ENCODE results near the gene LYPD6B. TPM values are rescaled to one million over a fixed set of nuclear protein-coding genes. Genes with fewer than 3 reads are reported as not detected.
A peak's percentile ranks its signal among the peaks of the same experiment; 100 is the strongest.

The LYPD6B gene
- total RNA-seq, 1 experiment from 2014 or later, result 0.75 TPM

DNA sequence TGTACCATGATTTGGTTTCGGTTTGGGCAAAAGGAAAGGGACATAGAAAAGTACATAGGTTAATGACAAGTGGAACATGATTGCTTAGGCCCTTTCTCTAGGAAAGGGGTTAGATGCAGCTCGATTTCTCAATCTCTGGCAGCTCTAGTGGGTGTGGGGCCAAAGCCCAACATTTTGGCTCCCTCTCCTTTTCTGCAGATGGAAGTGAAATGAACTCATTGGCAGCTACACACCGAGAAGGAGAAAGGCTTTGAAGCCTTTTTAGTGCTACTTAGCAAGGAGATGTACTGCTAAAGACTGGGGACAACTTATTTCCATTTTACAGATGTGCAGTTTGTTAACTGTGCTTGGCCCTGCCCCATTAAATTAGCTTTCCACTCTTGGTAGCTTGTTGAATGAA lies 93.8 kb downstream of the LYPD6B start:
- Histone ChIP-seq H4K20me1 (ENCODE audit: insufficient read depth, low read depth, low read length) (no peaks in the 10 kb centered on the region), H3K27me3 (ENCODE audit: low read length) (no peaks in the 10 kb centered on the region), H3K36me3 (ENCODE audit: insufficient read depth, low read length) (no peaks in the 10 kb centered on the region), H3K4me2 (ENCODE audit: low read depth, low read length, poor library complexity, severe bottlenecking) (no peak overlapping the region), H3K79me2 (ENCODE audit: low read length) (no peaks in the 10 kb centered on the region), H2AFZ (ENCODE audit: low read length) (no peak overlapping the region), H3K27ac (ENCODE audit: low read length) (no peak overlapping the region), H3K4me1 (ENCODE audit: low read length) (no peaks in the 10 kb centered on the region), H3K9me3 (ENCODE audit: low read length) (no peaks in the 10 kb centered on the region), H3K4me3 (ENCODE audit: low read length) (no peak overlapping the region), H3K9me2 (replicated peaks; ENCODE audit: insufficient read depth, low read length) (no peaks in the 10 kb centered on the region), H3K9ac (ENCODE audit: low read length) (no peak overlapping the region)
- no peak for DNase-seq

DNA sequence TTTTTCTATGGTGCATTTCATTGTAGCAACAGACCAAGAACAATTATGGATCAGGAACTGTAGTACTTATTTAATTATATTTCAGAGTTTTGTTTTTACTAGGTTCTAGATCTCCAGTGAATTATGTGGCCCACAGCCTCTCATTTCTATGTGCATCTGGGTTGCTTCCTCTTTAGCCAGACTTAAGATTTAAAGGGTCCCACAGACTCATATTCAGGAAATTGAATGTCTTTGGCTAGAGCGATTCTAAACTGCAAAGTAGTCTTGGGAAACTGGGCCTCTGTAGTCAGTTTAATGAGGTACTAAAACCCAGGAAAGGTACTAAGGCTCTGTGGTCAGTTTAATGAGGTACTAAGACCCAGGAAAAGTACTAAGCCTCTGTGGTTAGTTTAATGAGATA lies 94.4 kb downstream of the LYPD6B start:
- Histone ChIP-seq H3K79me2 (ENCODE audit: low read length) (no peaks in the 10 kb centered on the region), H3K36me3 (ENCODE audit: insufficient read depth, low read length) (no peaks in the 10 kb centered on the region), H2AFZ (ENCODE audit: low read length) (no peak overlapping the region), H3K9me3 (ENCODE audit: low read length) (no peaks in the 10 kb centered on the region), H3K9me2 (replicated peaks; ENCODE audit: insufficient read depth, low read length) (no peaks in the 10 kb centered on the region), H3K4me3 (ENCODE audit: low read length) (no peak overlapping the region), H3K9ac (ENCODE audit: low read length) (no peak overlapping the region), H4K20me1 (ENCODE audit: insufficient read depth, low read depth, low read length) (no peaks in the 10 kb centered on the region), H3K27ac (ENCODE audit: low read length) (no peak overlapping the region), H3K4me2 (ENCODE audit: low read depth, low read length, poor library complexity, severe bottlenecking) (no peak overlapping the region), H3K4me1 (ENCODE audit: low read length) (no peaks in the 10 kb centered on the region), H3K27me3 (ENCODE audit: low read length) (no peaks in the 10 kb centered on the region)
- no peak for DNase-seq

DNA sequence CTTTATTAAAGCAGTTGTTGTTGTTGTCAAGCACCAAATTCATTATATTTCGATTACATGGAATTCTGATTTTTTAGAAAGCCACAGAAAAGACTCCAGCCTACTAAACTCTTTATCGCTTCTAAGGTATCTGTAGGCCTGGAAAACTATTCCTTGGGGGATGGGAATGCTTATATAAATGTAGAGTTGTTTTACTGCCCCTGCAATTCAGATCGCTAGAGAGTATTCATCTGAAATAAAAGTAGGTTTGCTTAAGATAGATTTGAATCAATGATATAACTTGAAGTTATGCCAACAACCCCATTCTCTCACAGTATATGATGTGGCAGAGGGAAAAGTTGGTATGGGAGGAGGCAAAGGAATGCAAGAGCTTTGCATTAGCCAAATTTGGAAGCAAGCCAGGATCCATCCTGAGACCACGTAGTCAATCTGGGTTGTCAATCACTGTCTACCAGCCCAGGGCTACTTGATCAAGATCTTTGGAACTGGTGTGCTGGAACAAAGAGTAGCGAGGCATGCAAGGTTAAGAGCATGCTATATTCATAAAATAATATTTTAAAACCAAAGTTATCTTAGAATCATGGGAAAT lies 95.9 kb downstream of the LYPD6B start:
- H4K20me1 ChIP-seq (ENCODE audit: insufficient read depth, low read depth, low read length), result no peaks in the 10 kb centered on the region

DNA sequence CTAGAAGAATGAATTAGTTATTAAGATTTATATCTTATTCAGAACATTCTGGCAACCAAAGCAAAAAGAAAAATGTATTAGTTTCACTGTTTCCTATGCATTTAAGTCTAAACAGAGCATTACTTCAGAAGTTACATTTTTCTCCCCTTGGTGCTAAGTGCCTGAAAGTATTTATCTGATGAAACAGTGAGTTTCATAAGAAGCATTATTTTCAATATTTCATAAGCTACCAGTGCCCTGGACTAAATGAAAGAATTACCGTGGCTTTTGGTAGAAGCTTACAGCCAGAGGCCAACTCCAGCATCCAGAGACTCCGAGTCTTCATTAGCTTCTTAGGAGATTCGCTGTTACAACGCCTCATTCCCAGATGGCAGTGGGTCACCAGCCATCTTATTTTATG lies 97.6 kb downstream of the LYPD6B start:
- DNase-seq, result no peak
- H3K4me3 ChIP-seq (ENCODE audit: low read length), result no peak overlapping the region
- H3K4me1 ChIP-seq (ENCODE audit: low read length), result no peaks in the 10 kb centered on the region
- H3K27me3 ChIP-seq (ENCODE audit: low read length), result no peaks in the 10 kb centered on the region
- no peak overlapping the region for H3K4me2 ChIP-seq (ENCODE audit: low read depth, low read length, poor library complexity, severe bottlenecking)
- H4K20me1 ChIP-seq (ENCODE audit: insufficient read depth, low read depth, low read length), result no peaks in the 10 kb centered on the region
- H3K9me3 ChIP-seq (ENCODE audit: low read length), result no peaks in the 10 kb centered on the region
- H2AFZ ChIP-seq (ENCODE audit: low read length), result no peak overlapping the region
- no peaks in the 10 kb centered on the region for H3K79me2 ChIP-seq (ENCODE audit: low read length)
- no peaks in the 10 kb centered on the region for H3K36me3 ChIP-seq (ENCODE audit: insufficient read depth, low read length)
- no peak overlapping the region for H3K27ac ChIP-seq (ENCODE audit: low read length)
- no peaks in the 10 kb centered on the region for H3K9me2 ChIP-seq (replicated peaks; ENCODE audit: insufficient read depth, low read length)
- H3K9ac ChIP-seq (ENCODE audit: low read length), result no peak overlapping the region

More for the DNA sequence above, 95.9 kb downstream of the LYPD6B start:
- H3K4me2 ChIP-seq (ENCODE audit: low read depth, low read length, poor library complexity, severe bottlenecking), result no peak overlapping the region
- no peaks in the 10 kb centered on the region for H3K9me3 ChIP-seq (ENCODE audit: low read length)
- H3K4me1 ChIP-seq (ENCODE audit: low read length), result no peaks in the 10 kb centered on the region
- no peaks in the 10 kb centered on the region for H3K9me2 ChIP-seq (replicated peaks; ENCODE audit: insufficient read depth, low read length)
- H2AFZ ChIP-seq (ENCODE audit: low read length), result no peak overlapping the region
- no peak overlapping the region for H3K4me3 ChIP-seq (ENCODE audit: low read length)
- no peak overlapping the region for H3K27ac ChIP-seq (ENCODE audit: low read length)
- H3K79me2 ChIP-seq (ENCODE audit: low read length), result no peaks in the 10 kb centered on the region
- H3K36me3 ChIP-seq (ENCODE audit: insufficient read depth, low read length), result no peaks in the 10 kb centered on the region
- H3K27me3 ChIP-seq (ENCODE audit: low read length), result no peaks in the 10 kb centered on the region
- no peak overlapping the region for H3K9ac ChIP-seq (ENCODE audit: low read length)
- DNase-seq, result no peak

DNA sequence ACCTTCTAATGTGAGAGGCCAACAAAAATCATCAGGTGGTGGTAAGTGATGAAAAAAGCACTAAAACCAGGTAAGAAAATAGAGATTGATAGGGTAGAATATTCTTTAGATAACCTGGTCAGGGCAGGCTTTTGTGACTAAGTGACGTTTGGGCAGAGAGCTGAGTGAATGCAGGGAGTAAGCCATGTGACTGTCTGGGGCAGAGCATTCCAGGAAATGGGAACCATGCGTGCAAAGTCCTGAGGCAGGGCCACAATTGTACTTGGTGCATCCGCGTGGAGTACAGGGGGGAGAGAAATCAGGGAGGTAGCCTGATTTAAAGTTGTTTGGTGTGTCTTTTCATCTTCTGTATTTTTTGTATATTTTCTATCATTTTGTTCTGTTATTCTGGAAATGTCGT lies 102.5 kb downstream of the LYPD6B start:
- H3K27ac ChIP-seq (ENCODE audit: low read length), result no peak overlapping the region
- no peak overlapping the region for H3K4me3 ChIP-seq (ENCODE audit: low read length)
- H3K9me2 ChIP-seq (replicated peaks; ENCODE audit: insufficient read depth, low read length), result no peaks in the 10 kb centered on the region
- H3K36me3 ChIP-seq (ENCODE audit: insufficient read depth, low read length), result no peaks in the 10 kb centered on the region
- no peak for DNase-seq
- no peaks in the 10 kb centered on the region for H3K79me2 ChIP-seq (ENCODE audit: low read length)
- no peaks in the 10 kb centered on the region for H4K20me1 ChIP-seq (ENCODE audit: insufficient read depth, low read depth, low read length)
- H3K4me2 ChIP-seq (ENCODE audit: low read depth, low read length, poor library complexity, severe bottlenecking), result no peak overlapping the region
- no peak overlapping the region for H2AFZ ChIP-seq (ENCODE audit: low read length)
- peaks cover 11% of the 10 kb centered on the region for H3K4me1 ChIP-seq (ENCODE audit: low read length)
- H3K9ac ChIP-seq (ENCODE audit: low read length), result no peak overlapping the region
- no peaks in the 10 kb centered on the region for H3K9me3 ChIP-seq (ENCODE audit: low read length)
- H3K27me3 ChIP-seq (ENCODE audit: low read length), result no peaks in the 10 kb centered on the region

DNA sequence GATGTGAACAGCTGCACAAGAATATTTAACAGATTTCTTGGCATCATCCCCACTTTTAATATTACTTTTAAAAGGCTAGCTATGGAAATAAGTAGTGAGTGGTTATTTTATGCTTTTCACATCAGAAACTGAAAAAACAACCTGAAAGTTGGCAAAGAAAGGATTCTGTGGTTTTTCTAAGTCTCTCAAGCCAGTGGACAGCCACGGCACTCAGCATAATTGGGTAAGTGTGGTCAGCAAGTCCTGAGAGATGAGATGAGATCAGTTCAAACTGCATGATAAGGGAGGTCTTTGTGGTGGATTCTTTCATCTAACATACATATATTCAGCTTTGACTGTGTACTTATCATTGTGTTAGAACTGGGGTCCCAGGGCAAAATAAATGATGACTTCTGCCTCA lies 105.2 kb downstream of the LYPD6B start:
- Histone ChIP-seq H2AFZ (ENCODE audit: low read length) (no peak overlapping the region), H3K27me3 (ENCODE audit: low read length) (no peaks in the 10 kb centered on the region), H3K36me3 (ENCODE audit: insufficient read depth, low read length) (no peaks in the 10 kb centered on the region), H3K9me2 (replicated peaks; ENCODE audit: insufficient read depth, low read length) (no peaks in the 10 kb centered on the region), H3K79me2 (ENCODE audit: low read length) (no peaks in the 10 kb centered on the region), H4K20me1 (ENCODE audit: insufficient read depth, low read depth, low read length) (no peaks in the 10 kb centered on the region), H3K9me3 (ENCODE audit: low read length) (no peaks in the 10 kb centered on the region), H3K4me2 (ENCODE audit: low read depth, low read length, poor library complexity, severe bottlenecking) (no peak overlapping the region), H3K9ac (ENCODE audit: low read length) (no peak overlapping the region), H3K4me3 (ENCODE audit: low read length) (no peak overlapping the region), H3K27ac (ENCODE audit: low read length) (no peak overlapping the region), H3K4me1 (ENCODE audit: low read length) (peaks cover 11% of the 10 kb centered on the region)
- DNase-seq, result no peak

DNA sequence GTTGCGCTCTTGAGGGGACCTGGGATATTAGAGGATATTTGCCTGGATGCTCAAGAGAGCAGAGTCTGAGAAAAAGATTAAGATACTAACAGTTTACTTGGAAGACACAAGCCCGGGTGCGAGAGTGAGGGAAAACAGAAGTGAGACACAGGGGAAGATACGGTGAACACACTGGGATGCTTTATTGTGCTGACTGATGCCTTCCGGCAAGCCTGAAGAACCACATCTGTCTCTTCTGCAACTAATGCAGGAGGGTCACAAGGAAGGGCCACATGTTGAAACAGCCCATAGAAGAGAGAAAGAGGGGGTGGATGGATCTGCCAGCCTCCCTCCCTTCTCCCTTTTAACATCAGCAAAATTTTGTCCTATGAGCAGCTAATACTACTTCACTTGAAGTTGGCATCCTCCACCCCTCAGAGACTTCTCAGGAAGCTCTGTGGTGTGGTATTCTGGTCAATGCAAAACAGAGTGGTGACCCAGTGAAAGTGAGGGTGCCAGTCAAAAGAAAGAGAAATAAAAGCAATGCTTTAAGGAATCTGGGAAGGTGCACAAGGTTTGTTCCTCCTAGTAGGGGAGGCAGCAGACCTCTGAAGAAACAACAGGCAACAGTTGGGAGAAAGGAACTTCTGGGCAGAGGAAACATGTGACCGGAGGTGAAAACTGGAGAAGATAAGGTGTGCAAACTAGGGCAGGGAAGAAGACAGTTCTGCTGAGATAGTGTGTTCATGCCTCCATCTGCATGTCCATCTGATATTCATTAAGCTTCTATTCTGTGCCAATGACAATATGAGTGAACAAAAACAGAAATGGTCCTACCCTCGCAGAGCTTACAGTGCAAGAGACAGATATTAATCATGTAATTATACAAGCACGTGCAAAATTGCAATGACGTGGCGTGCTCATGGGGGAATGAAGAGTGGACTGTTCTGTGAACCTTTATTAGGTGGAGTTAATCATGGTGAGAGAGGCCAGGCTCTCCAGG lies 107.1 kb downstream of the LYPD6B start:
- Histone ChIP-seq H3K4me3 (ENCODE audit: low read length) (no peak overlapping the region), H3K9ac (ENCODE audit: low read length) (peak overlapping the region; percentile 13; the same call in 1 of the 2 replicates), H3K27ac (ENCODE audit: low read length) (no peak overlapping the region), H2AFZ (ENCODE audit: low read length) (no peak overlapping the region), H3K4me2 (ENCODE audit: low read depth, low read length, poor library complexity, severe bottlenecking) (peak overlapping the region; percentile 26), H3K79me2 (ENCODE audit: low read length) (no peaks in the 10 kb centered on the region), H4K20me1 (ENCODE audit: insufficient read depth, low read depth, low read length) (no peaks in the 10 kb centered on the region), H3K4me1 (ENCODE audit: low read length) (peaks cover 11% of the 10 kb centered on the region), H3K9me2 (replicated peaks; ENCODE audit: insufficient read depth, low read length) (no peaks in the 10 kb centered on the region), H3K27me3 (ENCODE audit: low read length) (no peaks in the 10 kb centered on the region), H3K36me3 (ENCODE audit: insufficient read depth, low read length) (no peaks in the 10 kb centered on the region), H3K9me3 (ENCODE audit: low read length) (no peaks in the 10 kb centered on the region)
- DNase-seq, result no peak

DNA sequence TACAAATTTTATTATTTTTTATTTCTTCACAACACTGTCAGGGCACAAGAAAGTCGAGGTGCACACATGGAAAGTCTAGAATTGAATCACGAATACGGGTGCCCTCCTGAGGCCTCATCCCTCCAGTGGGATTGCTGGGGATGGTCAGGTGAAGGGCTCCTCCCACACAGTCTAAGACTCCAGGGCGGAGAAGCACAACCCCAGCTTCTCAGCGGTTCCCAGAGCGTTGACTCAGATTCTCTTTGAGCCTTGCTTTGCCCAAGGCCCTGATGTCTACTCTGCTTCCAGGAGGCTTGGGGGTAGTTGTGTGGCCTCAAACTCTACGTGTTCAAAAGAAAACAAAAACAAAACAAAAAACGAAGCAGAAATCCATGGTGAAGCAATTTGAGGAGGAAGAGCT lies 108.4 kb downstream of the LYPD6B start:
- no peak for DNase-seq
- H3K36me3 ChIP-seq (ENCODE audit: insufficient read depth, low read length), result no peaks in the 10 kb centered on the region
- H4K20me1 ChIP-seq (ENCODE audit: insufficient read depth, low read depth, low read length), result no peaks in the 10 kb centered on the region
- H3K27ac ChIP-seq (ENCODE audit: low read length), result no peak overlapping the region
- peaks cover 11% of the 10 kb centered on the region for H3K4me1 ChIP-seq (ENCODE audit: low read length)
- no peak overlapping the region for H3K4me2 ChIP-seq (ENCODE audit: low read depth, low read length, poor library complexity, severe bottlenecking)
- no peaks in the 10 kb centered on the region for H3K27me3 ChIP-seq (ENCODE audit: low read length)
- H3K9me2 ChIP-seq (replicated peaks; ENCODE audit: insufficient read depth, low read length), result no peaks in the 10 kb centered on the region
- no peak overlapping the region for H3K4me3 ChIP-seq (ENCODE audit: low read length)
- H3K79me2 ChIP-seq (ENCODE audit: low read length), result no peaks in the 10 kb centered on the region
- H3K9me3 ChIP-seq (ENCODE audit: low read length), result no peaks in the 10 kb centered on the region
- H3K9ac ChIP-seq (ENCODE audit: low read length), result no peak overlapping the region
- no peak overlapping the region for H2AFZ ChIP-seq (ENCODE audit: low read length)
